Measurements from ENCODE around the gene MOV10L1.

DNA sequence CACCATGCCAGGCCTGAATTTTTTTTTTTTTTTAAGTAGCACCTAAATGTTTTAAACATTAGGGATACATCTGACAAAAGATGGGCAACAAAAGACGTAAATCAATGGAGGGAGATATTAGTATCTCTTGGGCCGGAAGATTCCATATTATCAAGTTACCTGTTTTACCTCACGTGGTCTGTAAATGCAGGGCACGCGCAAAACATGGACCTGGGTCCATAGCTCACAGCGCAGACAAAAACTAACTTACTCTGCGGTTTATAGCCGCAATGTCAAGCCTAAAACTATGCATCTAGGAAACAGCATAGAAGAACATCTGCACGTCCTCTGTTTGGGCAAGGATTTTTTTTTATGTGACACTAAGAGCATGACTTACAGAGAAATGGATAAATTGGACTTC is 49.2 kb downstream of the MOV10L1 start:
- TF ChIP-seq EZH2phosphoT487 (IDR thresholded peaks at IDR 0.05; ENCODE audit: borderline replicate concordance, low read length) (no peak), EZH2 (IDR thresholded peaks at IDR 0.05; ENCODE audit: low read length, unreplicated experiment) (no peak)
- TF ChIP-seq, protein P1, sequence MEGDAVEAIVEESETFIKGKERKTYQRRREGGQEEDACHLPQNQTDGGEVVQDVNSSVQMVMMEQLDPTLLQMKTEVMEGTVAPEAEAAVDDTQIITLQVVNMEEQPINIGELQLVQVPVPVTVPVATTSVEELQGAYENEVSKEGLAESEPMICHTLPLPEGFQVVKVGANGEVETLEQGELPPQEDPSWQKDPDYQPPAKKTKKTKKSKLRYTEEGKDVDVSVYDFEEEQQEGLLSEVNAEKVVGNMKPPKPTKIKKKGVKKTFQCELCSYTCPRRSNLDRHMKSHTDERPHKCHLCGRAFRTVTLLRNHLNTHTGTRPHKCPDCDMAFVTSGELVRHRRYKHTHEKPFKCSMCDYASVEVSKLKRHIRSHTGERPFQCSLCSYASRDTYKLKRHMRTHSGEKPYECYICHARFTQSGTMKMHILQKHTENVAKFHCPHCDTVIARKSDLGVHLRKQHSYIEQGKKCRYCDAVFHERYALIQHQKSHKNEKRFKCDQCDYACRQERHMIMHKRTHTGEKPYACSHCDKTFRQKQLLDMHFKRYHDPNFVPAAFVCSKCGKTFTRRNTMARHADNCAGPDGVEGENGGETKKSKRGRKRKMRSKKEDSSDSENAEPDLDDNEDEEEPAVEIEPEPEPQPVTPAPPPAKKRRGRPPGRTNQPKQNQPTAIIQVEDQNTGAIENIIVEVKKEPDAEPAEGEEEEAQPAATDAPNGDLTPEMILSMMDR (conservative IDR thresholded peaks at IDR 0.05; ENCODE audit: low read depth, low read length): no peak
